HuH-7.5 (cell line): ENCODE data around the gene POU2AF1.
A peak's percentile ranks its signal among the peaks of the same experiment; 100 is the strongest.

ENCODE experiments used
- DNase-seq: peaks from one replicate; pipeline ENCODE4 v3.0.0; 2011; ENCODE audit warnings: low spot score

Gene POU2AF1

GRCh38 chr11:111360150-111361043 lies 18.7 kb downstream of the POU2AF1 start:
- DNase-seq, result peak; percentile 77

- no peak for DNase-seq
These were observed 19.6 kb downstream of the POU2AF1 start for GRCh38 chr11:111359223-111360149.

DNA sequence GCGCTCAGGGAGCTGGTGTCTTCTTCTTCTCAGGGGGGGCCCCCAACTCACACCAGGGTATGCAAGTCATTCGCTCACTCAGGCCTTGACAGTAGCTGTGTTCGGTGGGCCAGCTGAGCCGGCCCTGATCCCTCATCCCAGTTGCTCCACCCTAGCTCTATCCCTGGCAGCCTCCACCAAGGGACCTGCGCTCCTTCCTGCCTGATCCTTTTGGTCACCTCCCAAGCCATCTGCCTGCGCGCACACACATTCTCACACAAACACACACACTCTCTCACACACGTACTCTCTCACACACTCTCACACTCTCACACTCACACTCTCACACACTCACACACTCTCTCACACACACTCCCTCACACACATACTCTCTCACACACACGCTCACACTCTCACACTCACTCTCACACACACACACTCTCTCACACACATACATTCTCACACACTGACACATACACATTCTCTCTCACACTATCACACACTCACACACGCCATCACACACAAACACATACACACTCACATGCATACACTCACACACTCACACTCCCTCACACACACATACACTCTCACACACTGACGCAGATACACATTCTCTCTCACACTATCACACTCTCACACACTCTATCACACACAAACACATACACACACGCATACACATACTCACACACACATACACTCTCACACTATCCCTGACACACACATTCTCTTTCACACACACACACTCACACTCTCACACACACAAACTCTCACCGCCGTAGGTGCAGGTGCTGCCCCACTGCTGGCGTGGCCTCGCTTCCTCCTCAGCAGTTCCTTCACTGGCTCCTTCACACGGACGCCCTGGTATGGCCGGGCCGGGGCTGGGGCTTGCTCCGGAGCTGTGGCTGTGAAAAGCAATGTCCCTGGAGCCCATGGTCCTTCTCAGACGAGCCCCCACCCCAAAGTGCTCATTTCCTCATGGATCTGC lies 20.8 kb downstream of the POU2AF1 start:
- no peak for DNase-seq

- DNase-seq, result no peak
These were observed 21.7 kb downstream of the POU2AF1 start for GRCh38 chr11:111357150-111358037.

DNA sequence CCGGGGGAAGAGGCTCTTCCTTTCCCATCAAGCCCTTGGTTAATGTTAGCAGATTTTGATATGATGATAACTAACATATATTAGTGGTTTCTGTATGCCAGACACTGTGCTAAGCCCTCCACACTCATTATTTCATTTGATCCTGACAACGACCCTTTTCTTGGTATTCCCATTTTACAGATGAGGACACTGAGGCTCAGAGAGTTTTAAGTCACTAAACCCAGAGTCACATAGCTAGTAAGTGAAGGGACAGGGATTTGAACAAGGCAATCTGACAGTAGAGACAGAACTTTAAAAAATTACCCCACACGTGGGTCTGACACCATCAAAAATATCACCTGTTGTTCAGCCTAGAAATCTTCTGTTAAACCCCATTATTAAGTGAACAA lies 22.4 kb downstream of the POU2AF1 start:
- no peak for DNase-seq

GRCh38 chr11:111355956-111356659 lies 23.0 kb downstream of the POU2AF1 start:
- DNase-seq, result no peak

- no peak for DNase-seq
These were observed 24.0 kb downstream of the POU2AF1 start for GRCh38 chr11:111355101-111355500.

DNA sequence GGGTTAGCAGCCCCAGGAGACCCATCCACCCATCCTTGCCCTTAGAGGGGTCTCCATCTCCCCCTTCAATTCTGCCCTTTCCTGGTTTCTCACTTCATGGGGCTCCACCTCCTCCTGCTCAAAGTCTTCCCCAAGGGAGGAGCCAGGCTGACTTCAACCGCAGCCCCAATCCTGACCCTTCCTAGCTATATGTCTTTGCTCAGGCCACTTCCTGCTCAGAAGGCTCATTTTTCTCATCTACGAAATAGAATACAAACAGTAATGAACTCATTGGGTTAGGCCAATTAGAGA lies 24.5 kb downstream of the POU2AF1 start:
- no peak for DNase-seq

DNA sequence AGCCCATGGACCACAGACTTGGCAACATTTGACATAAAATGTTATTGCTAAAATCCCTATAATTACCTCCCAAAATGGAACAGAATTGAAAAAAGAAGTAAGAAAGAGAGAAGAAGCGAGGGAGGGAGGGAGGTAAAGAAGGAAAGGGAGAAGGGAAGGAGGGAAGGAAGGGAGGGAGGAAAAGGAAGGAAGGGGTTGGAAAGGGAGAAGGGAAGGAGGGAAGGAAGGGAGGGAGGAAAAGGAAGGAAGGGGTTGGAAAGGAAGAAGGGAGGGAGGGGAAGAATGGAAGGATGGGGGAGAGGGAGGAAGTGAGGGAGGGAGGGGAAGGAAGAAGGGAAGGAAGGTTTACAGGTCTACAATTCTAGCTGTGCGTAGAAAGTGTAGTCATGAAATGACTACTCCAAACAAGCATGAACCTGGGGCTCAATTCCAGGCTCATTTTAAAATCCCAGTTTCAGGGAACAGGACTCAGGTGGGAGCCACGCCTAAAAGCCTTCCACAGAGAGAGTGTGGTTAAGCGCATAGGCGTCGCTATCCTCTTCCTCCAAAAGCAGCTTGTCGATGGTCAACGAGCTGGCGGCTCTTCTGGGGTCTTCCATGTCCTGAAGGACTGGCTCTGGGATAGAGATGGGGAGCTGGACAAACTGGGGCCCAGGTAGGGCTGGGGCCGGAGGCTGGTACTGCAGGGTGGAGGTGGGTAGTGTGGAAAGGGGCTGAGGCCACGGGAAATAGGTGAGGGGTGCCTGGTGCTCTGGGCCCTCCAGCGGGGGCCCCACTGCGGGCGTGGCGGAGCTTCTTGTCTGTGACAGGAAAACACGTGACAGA lies 25.1 kb downstream of the POU2AF1 start:
- DNase-seq, result no peak

- no peak for DNase-seq
These were observed 26.0 kb downstream of the POU2AF1 start for GRCh38 chr11:111352935-111353710.

DNA sequence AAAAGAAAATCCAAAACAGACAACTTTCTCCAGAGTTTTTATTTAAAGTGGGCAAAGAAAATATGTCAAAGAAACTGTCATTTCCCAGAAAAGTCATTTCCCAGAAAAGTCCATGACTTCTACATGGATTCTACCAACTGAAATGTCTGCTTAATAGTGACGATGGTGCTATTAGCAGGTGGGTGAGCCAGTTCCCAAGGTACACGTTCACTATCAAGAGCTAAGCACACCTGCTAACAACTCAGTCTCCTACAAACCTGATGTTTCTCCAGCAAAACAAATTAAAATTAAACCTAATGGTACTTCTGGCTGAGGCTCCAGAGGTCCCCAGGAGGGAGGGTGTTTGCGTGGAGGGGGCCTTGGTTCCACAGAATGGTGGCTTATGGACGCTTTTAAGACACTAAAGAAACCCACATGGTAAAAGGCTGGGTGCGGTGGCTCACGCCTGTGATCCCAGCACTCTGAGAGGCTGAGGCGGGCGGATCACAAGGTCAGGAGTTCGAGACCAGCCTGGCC lies 26.8 kb downstream of the POU2AF1 start:
- no peak for DNase-seq

GRCh38 chr11:111351374-111352055 lies 27.6 kb downstream of the POU2AF1 start:
- no peak for DNase-seq

- no peak for DNase-seq
These were observed 28.3 kb downstream of the POU2AF1 start for GRCh38 chr11:111350811-111351210.

- DNase-seq, result no peak
These were observed 29.8 kb downstream of the POU2AF1 start for GRCh38 chr11:111349191-111349695.

GRCh38 chr11:111348147-111348546 lies 30.9 kb downstream of the POU2AF1 start:
- DNase-seq, result no peak

DNA sequence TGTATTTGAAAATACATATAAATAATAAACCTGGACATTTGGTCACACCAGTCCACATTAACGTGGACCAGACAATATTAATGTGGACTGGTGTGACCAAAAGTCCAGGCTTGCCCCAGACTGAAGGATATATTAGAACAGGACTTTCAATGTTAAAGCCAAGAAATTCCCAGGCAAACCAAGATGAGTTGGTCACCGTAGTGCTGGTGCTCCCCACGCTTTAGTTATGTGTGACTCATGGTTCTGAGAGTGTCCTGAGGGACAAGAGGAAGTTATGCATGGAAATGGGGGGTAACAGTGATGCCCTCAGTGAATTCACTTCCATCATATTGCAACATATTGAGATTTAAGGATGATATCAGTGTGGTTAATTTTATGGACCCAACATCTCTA lies 31.4 kb downstream of the POU2AF1 start:
- no peak for DNase-seq

GRCh38 chr11:111347002-111347722 lies 31.9 kb downstream of the POU2AF1 start:
- no peak for DNase-seq
